T47D (cell line): Measurements from ENCODE around the gene ADM2.
A peak's percentile ranks its signal among the peaks of the same experiment; 100 is the strongest.

Experiments used
- DNase-seq, 2 experiments: peaks; one replicate each; pipeline versions ENCODE4 v3.0.0 to v3.0.0-alpha.2; 2011 to 2012; ENCODE audit warnings: low read depth in 1 of 2, low spot score in 1 of 2
- JUND ChIP-seq: IDR thresholded peaks from 2 replicates; pipeline ENCODE4 v1.6.1; 2012; ENCODE audit warnings: low read depth
- in situ Hi-C: cut with HindIII; loops from 2 replicates; pipeline ENCODE4 v1.10.0; 2016; ENCODE audit warnings: low sequenced_read_pairs, low pct_unique_long_range_greater_than_20kb

The ADM2 gene

GRCh38 chr22:50439871-50440331 lies 41.4 kb upstream of the ADM2 start:
- in situ Hi-C loops, result no loop called here
- TF ChIP-seq JUND, result no peak

GRCh38 chr22:50440544-50441249 lies 40.6 kb upstream of the ADM2 start:
- in situ Hi-C loops, result no loop called here
- no peak for DNase-seq
- no peak for TF ChIP-seq JUND

More at GRCh38 chr22:50439871-50440331, 41.4 kb upstream of the ADM2 start:
- no peak for DNase-seq

- TF ChIP-seq JUND, result no peak
- in situ Hi-C loops, result no loop called here
- DNase-seq, result no peak
Observed at GRCh38 chr22:50441428-50441993, 39.8 kb upstream of the ADM2 start.

GRCh38 chr22:50443197-50443596 lies 38.1 kb upstream of the ADM2 start:
- in situ Hi-C loops, result no loop called here
- TF ChIP-seq JUND, result no peak
- DNase-seq, result no peak

GRCh38 chr22:50443801-50444625 lies 37.3 kb upstream of the ADM2 start:
- in situ Hi-C loops, result no loop called here
- no peak for DNase-seq
- no peak for TF ChIP-seq JUND

GRCh38 chr22:50444663-50445062 lies 36.7 kb upstream of the ADM2 start:
- in situ Hi-C loops, result no loop called here
- TF ChIP-seq JUND, result no peak
- DNase-seq, result peak; percentile 78 to 86

GRCh38 chr22:50445071-50445879 lies 36.1 kb upstream of the ADM2 start:
- TF ChIP-seq JUND, result no peak
- in situ Hi-C loops, result no loop called here
- peak in 1 of 2 experiments; percentile 20 for DNase-seq

- no peak for DNase-seq
- no peak for TF ChIP-seq JUND
- in situ Hi-C loops, result no loop called here
Observed at GRCh38 chr22:50445880-50446707, 35.2 kb upstream of the ADM2 start.

GRCh38 chr22:50446708-50447575 lies 34.4 kb upstream of the ADM2 start:
- in situ Hi-C loops, result no loop called here
- no peak for DNase-seq
- TF ChIP-seq JUND, result no peak

- in situ Hi-C loops, result no loop called here
- DNase-seq, result no peak
Observed at GRCh38 chr22:50447576-50448551, 33.5 kb upstream of the ADM2 start.

More at GRCh38 chr22:50447576-50448551, 33.5 kb upstream of the ADM2 start:
- no peak for TF ChIP-seq JUND
